Loucy (cell line): Measurements from ENCODE around the gene ALDH3A1.
A peak's percentile ranks its signal among the peaks of the same experiment; 100 is the strongest.

Source experiments
- H2AFZ ChIP-seq: fragments of 200-600 bp; sonication (generic); 2 replicates; pipeline ENCODE4 v1.6.0; 2016; ENCODE audit warnings: antibody characterized with exemption, mild to moderate bottlenecking, low read length, moderate library complexity
- H3F3A ChIP-seq: fragments of 200-600 bp; 2 replicates; pipeline ENCODE4 v1.6.0; 2016; ENCODE audit warnings: antibody characterized with exemption, low read depth, mild to moderate bottlenecking
- H3K27me3 ChIP-seq: fragments of 200-600 bp; sonication (generic); 2 replicates; pipeline ENCODE4 v1.6.1; 2014; ENCODE audit warnings: low read length, mild to moderate bottlenecking; ENCODE audit not compliant: insufficient read depth, poor library complexity, severe bottlenecking
- H3K36me3 ChIP-seq: fragments of 200-600 bp; sonication (generic); 2 replicates; pipeline ENCODE4 v1.6.1; 2016; ENCODE audit warnings: low read length; ENCODE audit not compliant: insufficient read depth
- H3K4me1 ChIP-seq: fragments of 200-600 bp; sonication (generic); 2 replicates; pipeline ENCODE4 v1.5.1; 2014; ENCODE audit warnings: low read length, mild to moderate bottlenecking; ENCODE audit not compliant: insufficient read depth, poor library complexity, severe bottlenecking
- H3K4me2 ChIP-seq: fragments of 200-600 bp; sonication (generic); 2 replicates; pipeline ENCODE4 v1.6.0; 2014; ENCODE audit warnings: antibody characterized with exemption, low read length, low read depth, mild to moderate bottlenecking; ENCODE audit not compliant: poor library complexity, severe bottlenecking
- H3K4me3 ChIP-seq: fragments of 200-600 bp; sonication (generic); 2 replicates; pipeline ENCODE4 v1.5.1; 2014; ENCODE audit warnings: low read length, mild to moderate bottlenecking, mixed read lengths; ENCODE audit not compliant: poor library complexity, severe bottlenecking
- H3K79me2 ChIP-seq: fragments of 200-600 bp; sonication (generic); 2 replicates; pipeline ENCODE4 v1.6.1; 2014; ENCODE audit warnings: low read length; ENCODE audit not compliant: insufficient read depth
- H3K9ac ChIP-seq: fragments of 200-600 bp; sonication (generic); 2 replicates; pipeline ENCODE4 v1.6.0; 2014; ENCODE audit warnings: mild to moderate bottlenecking, low read depth, low read length, moderate library complexity; ENCODE audit not compliant: poor library complexity, severe bottlenecking
- H3K9me2 ChIP-seq: fragments of 200-600 bp; sonication (generic); replicated peaks from 2 replicates; pipeline ENCODE4 v1.6.1; 2016; ENCODE audit warnings: low read depth, low read length, mixed read lengths
- H3K9me3 ChIP-seq: fragments of 200-600 bp; sonication (generic); 2 replicates; pipeline ENCODE4 v1.6.1; 2014; ENCODE audit warnings: mild to moderate bottlenecking, antibody characterized with exemption, low read length, low read depth; ENCODE audit not compliant: insufficient read depth
- H4K20me1 ChIP-seq: fragments of 200-600 bp; sonication (generic); 2 replicates; pipeline ENCODE4 v1.6.0; 2014; ENCODE audit warnings: antibody characterized with exemption, low read length, mild to moderate bottlenecking; ENCODE audit not compliant: insufficient read depth, poor library complexity, severe bottlenecking
- CTCF ChIP-seq: fragments of 200-600 bp; sonication (generic); conservative IDR thresholded peaks from 2 replicates; pipeline ENCODE4 v1.5.1; 2014; ENCODE audit warnings: mild to moderate bottlenecking, antibody characterized with exemption, low read length
- EZH2phosphoT487 ChIP-seq: fragments of 200-600 bp; IDR thresholded peaks from 2 replicates; pipeline ENCODE4 v1.6.1; 2018; ENCODE audit warnings: antibody characterized with exemption, mild to moderate bottlenecking, moderate library complexity, borderline replicate concordance

The ALDH3A1 gene

GRCh38 chr17:19787733-19788357 is 39.7 kb upstream of the ALDH3A1 start:
- Histone ChIP-seq H3K4me1 (no peaks in the 10 kb centered on the region), H3K79me2 (no peaks in the 10 kb centered on the region), H3F3A (no peaks in the 10 kb centered on the region), H3K4me3 (no peak overlapping the region), H4K20me1 (no peaks in the 10 kb centered on the region), H3K4me2 (no peak overlapping the region), H3K27me3 (no peaks in the 10 kb centered on the region), H2AFZ (no peak overlapping the region), H3K36me3 (no peaks in the 10 kb centered on the region), H3K9me2 (no peaks in the 10 kb centered on the region), H3K9me3 (no peaks in the 10 kb centered on the region), H3K9ac (no peak overlapping the region)
- TF ChIP-seq CTCF (no peak), EZH2phosphoT487 (no peak)

- no peak overlapping the region for H3K4me3 ChIP-seq
- H3K9me3 ChIP-seq, result no peaks in the 10 kb centered on the region
- H3K9me2 ChIP-seq, result no peaks in the 10 kb centered on the region
- H4K20me1 ChIP-seq, result no peaks in the 10 kb centered on the region
- no peaks in the 10 kb centered on the region for H3K36me3 ChIP-seq
- no peaks in the 10 kb centered on the region for H3F3A ChIP-seq
- no peak overlapping the region for H3K9ac ChIP-seq
- no peaks in the 10 kb centered on the region for H3K27me3 ChIP-seq
- H2AFZ ChIP-seq, result no peak overlapping the region
- TF ChIP-seq CTCF (peak; percentile 52), EZH2phosphoT487 (no peak)
- H3K4me2 ChIP-seq, result no peak overlapping the region
- no peaks in the 10 kb centered on the region for H3K4me1 ChIP-seq
- H3K79me2 ChIP-seq, result no peaks in the 10 kb centered on the region
Observed at GRCh38 chr17:19785854-19786253, 37.8 kb upstream of the ALDH3A1 start.

GRCh38 chr17:19781488-19782458 is 33.7 kb upstream of the ALDH3A1 start:
- Histone ChIP-seq H2AFZ (no peak overlapping the region), H3K4me3 (no peak overlapping the region), H3K4me2 (no peak overlapping the region), H3K9me2 (no peaks in the 10 kb centered on the region), H4K20me1 (no peaks in the 10 kb centered on the region), H3K36me3 (no peaks in the 10 kb centered on the region), H3K27me3 (no peaks in the 10 kb centered on the region), H3K79me2 (no peaks in the 10 kb centered on the region), H3F3A (no peaks in the 10 kb centered on the region), H3K9ac (no peak overlapping the region), H3K9me3 (no peaks in the 10 kb centered on the region), H3K4me1 (no peaks in the 10 kb centered on the region)
- TF ChIP-seq EZH2phosphoT487, result no peak
- no peak for TF ChIP-seq CTCF
